KOPT-K1 (cell line): Measurements from ENCODE around the gene DPPA3.
"Not testable (repeated sequence)": the region's sequence is repeated elsewhere in the genome, so short reads cannot be mapped to it uniquely, and the experiment has no call there.

ENCODE experiments used
- H3K27ac ChIP-seq: fragments of 200-600 bp; sonication (generic); 2 replicates; pipeline ENCODE4 v1.5.1; 2016; ENCODE audit warnings: antibody characterized with exemption, mild to moderate bottlenecking, low read depth, low read length; ENCODE audit not compliant: poor library complexity, severe bottlenecking
- H3K36me3 ChIP-seq: fragments of 200-600 bp; sonication (generic); 2 replicates; pipeline ENCODE4 v1.5.1; 2017; ENCODE audit warnings: antibody characterized with exemption, mild to moderate bottlenecking, low read length, moderate library complexity; ENCODE audit not compliant: insufficient read depth
- H3K9me3 ChIP-seq: fragments of 200-600 bp; sonication (generic); 2 replicates; pipeline ENCODE4 v1.5.1; 2017; ENCODE audit warnings: antibody characterized with exemption, low read length, mild to moderate bottlenecking; ENCODE audit not compliant: insufficient read depth, poor library complexity, severe bottlenecking

Gene DPPA3

GRCh38 chr12:7751941-7752922 lies 41.0 kb downstream of the DPPA3 start:
- not testable (repeated sequence) for H3K36me3 ChIP-seq, H3K9me3 ChIP-seq, H3K27ac ChIP-seq

- not testable (repeated sequence) for H3K27ac ChIP-seq, H3K36me3 ChIP-seq, H3K9me3 ChIP-seq
These were observed 44.4 kb downstream of the DPPA3 start for GRCh38 chr12:7755668-7756067.

- Histone ChIP-seq H3K36me3 (no peaks in the 10 kb centered on the region), H3K9me3 (no peaks in the 10 kb centered on the region), H3K27ac (no peak overlapping the region)
These were observed 45.8 kb downstream of the DPPA3 start for GRCh38 chr12:7756993-7757392.

GRCh38 chr12:7758766-7759140 lies 47.5 kb downstream of the DPPA3 start:
- H3K36me3 ChIP-seq = no peaks in the 10 kb centered on the region
- H3K9me3 ChIP-seq = no peaks in the 10 kb centered on the region
- no peak overlapping the region for H3K27ac ChIP-seq
